Testis (tissue), 2 donors: ENCODE results near the gene WIPF1.

Experiments used
- CTCF ChIP-seq, 3 experiments: fragments of 450-650 bp in 2 of 3; fragments of 200-600 bp in 1 of 3; sonication (generic) in 1 of 3; IDR thresholded peaks; one replicate each; pipeline ENCODE4 v1.5.1; 2016 to 2019; ENCODE audit warnings: antibody characterized with exemption in 3 of 3, mild to moderate bottlenecking in 2 of 3, moderate library complexity in 1 of 3
- POLR2A ChIP-seq: fragments of 450-650 bp; IDR thresholded peaks from one replicate; pipeline ENCODE4 v1.6.1; 2017; ENCODE audit warnings: antibody characterized with exemption, mild to moderate bottlenecking, moderate library complexity

DNA sequence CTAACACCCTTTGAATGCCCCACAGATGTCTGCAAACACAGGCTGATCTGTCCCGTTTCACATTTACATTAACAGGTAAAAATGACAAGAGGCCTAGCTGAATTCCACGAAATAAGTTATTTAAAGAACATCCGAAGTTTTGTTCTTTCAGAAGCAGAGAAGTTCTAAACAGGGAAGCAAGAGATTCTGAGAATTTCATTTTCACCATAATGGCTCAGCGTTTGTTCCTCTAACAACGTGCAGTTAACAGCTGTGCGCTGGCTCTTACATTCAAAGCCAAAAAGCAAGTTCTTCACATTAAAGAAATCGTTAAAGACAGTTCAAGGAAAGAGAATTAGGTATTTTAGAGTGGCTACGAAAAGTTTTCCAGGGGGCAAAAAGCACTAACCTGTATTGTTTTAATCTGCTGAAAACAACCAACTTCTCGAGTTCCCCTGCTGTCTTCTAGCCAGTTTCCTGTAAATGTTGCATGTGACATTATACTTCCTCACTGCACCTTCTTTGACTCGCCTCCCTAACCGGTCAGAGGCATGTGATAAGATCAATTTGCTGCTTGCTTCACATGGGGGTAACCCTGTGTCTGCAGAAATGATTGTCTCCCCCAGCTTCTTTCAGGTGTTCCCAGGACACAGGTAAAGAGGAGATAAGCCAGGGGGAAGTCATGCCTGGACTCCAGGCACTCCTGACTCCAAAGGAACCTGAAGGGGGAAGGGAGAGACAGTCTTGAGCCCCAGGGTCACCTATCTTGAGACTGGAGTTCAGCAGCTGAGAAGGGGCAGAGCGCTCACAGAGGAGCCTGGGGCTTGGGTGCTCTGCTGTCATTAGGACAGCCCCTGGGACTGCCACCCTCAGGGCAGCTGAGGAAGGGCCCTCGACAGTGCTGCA lies 36.8 kb upstream of the WIPF1 start:
- TF ChIP-seq POLR2A (no peak), CTCF (IDR thresholded peaks at IDR 0.05) (no peak)
